Mesenteric fat pad (tissue), 1 donor: Measurements from ENCODE around the gene MTARC2. TPM values are rescaled to one million over a fixed set of nuclear protein-coding genes. Genes with fewer than 3 reads are reported as not detected.

Experiments used
- DNase-seq: peaks from one replicate; pipeline ENCODE4 v3.0.0-alpha.2; 2020; ENCODE audit warnings: low spot score
- total RNA-seq: library from RNA; stranded (reverse); fragmentation: NEBNext Ultra II Directional; extraction: Animal tissue kit (Norgen Biotek cat#: 25700); gene quantifications from one replicate; pipeline ENCODE4 v1.2.1, GENCODE V29; 2021
- donor health status: DM: yes; HTN: yes; CAD: no.

The MTARC2 gene
- total RNA-seq, 1 donor from 2014 or later = 45.2 TPM

DNA sequence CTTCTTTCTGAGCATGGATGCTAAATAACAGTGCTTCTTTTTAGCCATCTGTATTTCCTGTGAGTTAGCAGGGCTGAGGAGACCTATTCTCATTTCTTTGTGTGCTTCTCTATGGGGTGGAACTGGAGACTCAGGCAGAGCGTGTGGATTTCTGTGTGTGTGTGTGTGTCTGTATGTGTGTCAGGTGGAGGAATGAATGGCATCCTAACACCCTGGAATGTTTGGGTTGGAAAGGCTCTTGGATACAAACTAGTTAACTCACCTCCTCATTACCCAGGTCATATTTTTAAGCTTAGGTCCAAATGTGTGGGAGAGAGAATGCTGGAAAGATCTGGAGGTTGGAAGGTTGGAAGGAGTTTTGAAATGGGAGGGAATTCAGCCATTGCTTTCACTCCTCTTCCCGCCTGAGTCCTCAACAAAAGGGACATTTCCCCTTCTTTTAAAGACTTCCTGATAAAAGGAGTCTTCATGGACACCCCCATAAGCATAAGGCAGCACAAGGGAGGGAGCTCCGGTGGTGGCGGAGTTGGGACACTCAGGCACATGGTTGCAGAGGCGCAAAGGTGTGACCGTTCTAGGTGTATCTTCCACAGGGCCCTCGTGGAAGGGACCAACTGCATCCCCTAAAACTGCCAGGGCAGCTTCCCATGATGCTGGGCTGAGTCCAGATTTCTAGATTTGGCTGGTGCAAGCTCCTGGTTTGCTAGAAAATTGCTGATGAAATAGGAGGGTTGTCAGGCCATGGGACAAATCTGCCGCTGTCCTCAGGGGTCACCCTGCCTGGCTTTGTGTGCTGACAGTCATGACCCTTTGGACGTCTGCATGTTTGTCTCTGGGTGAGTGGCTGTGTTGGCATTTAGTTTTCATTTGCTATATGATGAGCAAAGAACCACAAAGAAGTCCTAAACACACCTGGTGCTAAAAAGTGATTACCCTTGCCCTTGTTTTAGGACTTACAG, 76.2 kb downstream of the MTARC2 start:
- DNase-seq = no peak

DNA sequence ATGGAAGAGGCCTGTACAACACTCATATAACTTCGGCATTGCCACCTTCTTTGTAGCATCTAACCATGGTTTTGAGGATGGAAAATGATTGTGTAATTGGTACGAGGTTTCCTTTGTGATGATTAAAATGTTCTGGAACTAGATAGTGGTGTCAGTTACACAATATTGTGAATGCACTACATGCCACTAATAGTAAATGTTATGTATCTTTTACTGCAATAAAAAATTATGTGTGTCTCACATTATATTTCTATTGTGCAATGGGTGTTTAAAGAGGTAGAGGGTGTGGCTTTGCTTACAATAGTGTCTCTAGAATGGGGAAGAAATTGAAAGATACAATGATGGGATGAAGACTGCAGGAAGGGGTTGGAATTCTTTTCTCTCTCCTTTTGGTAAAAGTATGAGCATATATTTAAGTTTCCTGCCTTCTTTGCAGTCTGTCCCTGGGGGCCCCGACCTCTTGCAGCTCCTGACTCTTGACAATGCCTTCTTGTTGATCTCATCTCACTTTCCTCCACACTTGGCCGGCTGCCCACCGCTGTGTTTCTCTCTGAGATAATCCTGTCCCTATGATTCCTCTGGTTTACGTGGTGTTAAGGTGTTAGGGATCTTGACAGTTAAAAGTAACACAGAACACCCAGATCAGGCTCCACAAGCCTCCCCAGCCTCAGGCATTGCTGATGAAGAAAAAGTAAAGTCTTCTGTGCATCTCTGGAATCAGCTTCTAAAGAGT, 77.9 kb downstream of the MTARC2 start:
- no peak for DNase-seq

DNA sequence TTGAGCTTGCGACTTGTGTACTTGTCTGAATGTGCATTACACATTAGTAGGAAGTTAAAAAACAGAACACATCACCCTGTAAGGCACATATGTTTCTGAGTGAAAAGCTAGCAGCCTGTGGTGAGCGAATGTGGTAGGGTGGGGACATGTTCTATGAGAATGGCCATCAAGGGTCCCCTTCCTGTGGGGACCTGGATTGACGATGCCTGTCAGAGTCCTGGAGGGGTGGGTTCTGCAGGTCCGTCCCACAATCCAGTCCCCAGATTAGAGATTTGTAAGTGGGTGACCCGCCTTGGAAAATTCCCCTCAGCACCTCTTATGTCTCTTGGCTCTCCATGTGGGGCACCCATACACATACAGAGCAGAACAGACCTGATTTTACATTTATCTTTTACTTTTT, 78.6 kb downstream of the MTARC2 start:
- no peak for DNase-seq

DNA sequence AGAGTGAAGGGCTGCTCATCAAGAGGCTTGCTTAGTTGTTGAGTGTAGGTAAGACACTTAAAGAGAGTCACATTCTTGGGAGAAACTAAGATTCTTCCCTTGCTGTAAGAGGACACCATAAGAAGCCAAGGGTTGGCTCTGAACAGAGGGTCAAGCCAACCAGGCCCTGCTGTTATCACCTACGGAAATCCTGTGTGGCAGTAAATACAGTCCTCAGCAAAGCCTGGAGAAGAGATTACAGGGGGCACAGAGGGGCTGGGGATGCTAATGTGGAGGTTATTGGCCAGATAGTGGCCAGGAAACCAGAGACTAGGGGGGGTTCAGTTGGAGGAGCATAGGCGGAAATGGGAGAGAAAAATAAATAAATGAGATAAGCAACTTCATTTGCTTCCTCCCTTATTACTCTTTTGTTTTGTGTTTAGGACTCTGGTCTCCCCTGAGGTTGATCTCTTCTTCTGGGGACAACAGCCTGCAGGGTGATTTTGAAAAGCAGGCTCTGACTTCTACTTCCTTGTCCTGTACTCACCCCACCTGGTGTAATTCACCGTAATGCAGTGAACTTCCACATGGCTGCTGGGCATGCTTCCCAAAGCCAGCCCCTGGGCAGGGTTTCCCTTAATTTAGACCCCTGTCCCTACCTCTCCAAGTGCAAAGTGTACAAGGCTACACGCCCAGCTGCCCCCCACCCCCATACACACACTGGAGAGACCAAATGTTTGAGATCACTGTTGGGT, 79.5 kb downstream of the MTARC2 start:
- no peak for DNase-seq

GRCh38 chr1:220828179-220828490, 80.0 kb downstream of the MTARC2 start:
- no peak for DNase-seq

- no peak for DNase-seq
These were observed 80.9 kb downstream of the MTARC2 start for GRCh38 chr1:220828950-220829586.

DNA sequence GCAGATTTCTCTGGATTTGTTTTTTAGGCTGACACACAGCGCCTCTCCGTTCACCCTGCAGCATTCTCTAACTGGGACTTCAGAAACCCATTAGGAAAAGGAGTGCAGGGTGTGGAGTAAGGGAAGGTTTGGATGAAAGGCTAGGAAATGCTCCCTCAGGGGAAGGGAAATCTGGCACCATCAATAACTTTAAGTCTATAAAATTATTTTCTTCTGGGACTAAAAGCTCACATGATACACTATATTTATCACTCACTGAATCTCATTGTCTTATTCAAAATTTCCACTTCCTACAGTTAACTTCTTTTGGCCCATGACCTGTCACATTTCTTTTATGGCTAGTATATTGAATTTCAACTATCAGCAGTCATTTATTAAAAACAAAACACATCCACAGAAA, 85.3 kb downstream of the MTARC2 start:
- DNase-seq = no peak

Other genes starting within 250 kb of the MTARC2 start
- 19.2 TPM for gene MARK1, start 220.2 kb upstream of the MTARC2 start, total RNA-seq
- 28.5 TPM for gene C1orf115, start 58.0 kb upstream of the MTARC2 start, total RNA-seq
- gene MTARC1, start 38.6 kb downstream of the MTARC2 start, total RNA-seq = 539 TPM
- gene HLX, start 131.1 kb downstream of the MTARC2 start, total RNA-seq = 37.2 TPM